GM21447 (cell line): Measurements from ENCODE around the gene ACSF3.

Experiments
- ATAC-seq: cut with Tn5 transposase; IDR thresholded peaks from one replicate; pipeline ENCODE4 v1.9.1; 2021; ENCODE audit not compliant: unreplicated experiment

ACSF3 gene

GRCh38 chr16:89198417-89199240, 105.0 kb downstream of the ACSF3 start:
- ATAC-seq = no peak

- ATAC-seq = no peak
Observed at GRCh38 chr16:89199241-89200123, 105.8 kb downstream of the ACSF3 start.

GRCh38 chr16:89200124-89200849, 106.6 kb downstream of the ACSF3 start, which contains the start of gene SLC22A31:
Gene SLC22A31, minus strand, starts transcription at chr16:89200537. Its CDS starts 36 bp downstream, at chr16:89200501.
- ATAC-seq = no peak

GRCh38 chr16:89200850-89201411, 107.3 kb downstream of the ACSF3 start:
- no peak for ATAC-seq

- no peak for ATAC-seq
Observed at GRCh38 chr16:89201439-89202377, 108.1 kb downstream of the ACSF3 start.

GRCh38 chr16:89202422-89203215, 109.0 kb downstream of the ACSF3 start:
- no peak for ATAC-seq
